HG03095 (cell line): ENCODE results near the gene CST3.

ENCODE experiments used
- ATAC-seq: cut with Tn5 transposase; IDR thresholded peaks from one replicate; pipeline ENCODE4 v1.9.1; 2021; ENCODE audit warnings: moderate library complexity; ENCODE audit not compliant: unreplicated experiment

Gene CST3

DNA sequence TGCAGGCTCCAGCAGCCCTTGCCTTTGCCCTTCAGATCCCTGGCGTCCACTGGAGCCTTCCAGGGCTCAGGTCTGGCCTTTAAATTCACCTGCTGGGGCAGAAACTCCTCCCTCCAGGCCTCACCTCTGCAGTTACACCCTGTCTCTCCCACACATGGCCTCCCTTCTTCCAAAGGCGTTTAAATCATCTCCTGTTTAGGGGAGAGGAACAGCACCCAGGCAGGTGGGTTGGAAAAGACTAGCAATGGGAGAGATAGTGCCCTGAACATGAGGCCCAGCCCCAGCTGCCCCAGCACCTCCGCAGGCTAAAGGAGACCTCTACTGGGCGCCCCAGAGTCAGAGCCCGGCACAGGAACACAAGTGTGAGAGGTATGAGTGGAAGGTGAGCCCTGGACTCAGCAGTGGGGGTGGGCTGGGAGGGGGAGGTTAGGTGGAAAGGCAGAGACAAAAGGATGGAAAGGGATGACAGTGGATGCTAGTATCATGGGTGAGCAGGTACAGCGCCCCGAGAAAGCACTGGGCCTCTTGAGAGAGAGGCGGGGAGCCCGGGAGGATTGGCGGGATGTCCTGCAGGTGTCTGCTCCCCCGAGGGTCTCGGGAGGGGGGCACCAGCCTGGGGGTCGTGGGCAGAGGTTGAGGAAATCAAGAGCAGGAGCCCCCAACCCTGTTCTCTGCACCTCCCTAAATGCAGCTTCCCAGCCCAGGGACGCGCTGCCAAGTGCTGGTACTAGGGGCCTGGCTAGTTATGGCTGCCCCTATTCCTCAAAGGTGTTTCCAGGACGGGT lies 31.7 kb downstream of the CST3 start, which contains the start of gene CST9:
Gene CST9 (minus strand): TSS at position 51 of the 785 bp plus-strand sequence. CDS start 53 bp downstream, outside the sequence.
- ATAC-seq: no peak

DNA sequence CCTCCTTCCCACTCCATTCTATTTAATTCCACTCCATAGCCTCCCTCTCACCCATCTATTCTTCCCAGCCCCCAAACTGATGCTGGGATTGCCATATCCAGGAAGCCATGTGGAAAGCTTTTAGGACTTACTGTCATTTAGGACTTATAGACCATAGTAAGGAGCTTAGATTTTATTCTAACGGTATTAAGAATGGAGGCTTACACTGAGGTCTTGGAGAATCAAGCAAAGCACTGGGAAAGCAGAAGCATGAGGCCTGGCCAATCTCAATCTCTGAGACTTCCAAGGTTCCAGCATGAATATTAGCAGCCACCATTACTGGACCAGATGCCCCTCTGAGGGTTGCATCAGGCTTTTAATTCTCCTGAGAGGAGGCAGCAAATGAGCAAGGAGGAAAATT lies 33.4 kb downstream of the CST3 start:
- no peak for ATAC-seq

DNA sequence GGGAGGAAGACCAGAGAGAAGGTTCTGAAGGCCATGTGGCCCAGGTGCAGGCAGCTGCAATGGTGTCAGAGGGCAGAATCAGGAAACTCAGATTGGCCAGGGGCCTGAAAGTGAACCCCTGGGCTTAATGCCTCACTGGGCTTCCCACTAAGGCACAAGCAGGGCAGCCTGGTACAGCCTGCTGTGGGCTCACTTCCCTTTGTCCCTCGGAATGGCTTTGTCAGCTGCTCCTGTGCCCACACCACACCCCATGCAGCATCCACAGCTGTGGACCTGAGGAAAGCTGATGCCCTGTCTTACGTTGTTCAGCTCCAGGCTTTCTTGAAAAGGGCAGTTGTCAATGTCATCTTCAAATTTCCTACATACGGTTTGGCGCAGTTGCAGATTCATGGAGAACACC lies 34.4 kb downstream of the CST3 start:
- ATAC-seq: no peak

- no peak for ATAC-seq
Observed at GRCh38 chr20:23602699-23603098, 35.1 kb downstream of the CST3 start.

GRCh38 chr20:23602241-23602640 lies 35.5 kb downstream of the CST3 start:
- no peak for ATAC-seq

DNA sequence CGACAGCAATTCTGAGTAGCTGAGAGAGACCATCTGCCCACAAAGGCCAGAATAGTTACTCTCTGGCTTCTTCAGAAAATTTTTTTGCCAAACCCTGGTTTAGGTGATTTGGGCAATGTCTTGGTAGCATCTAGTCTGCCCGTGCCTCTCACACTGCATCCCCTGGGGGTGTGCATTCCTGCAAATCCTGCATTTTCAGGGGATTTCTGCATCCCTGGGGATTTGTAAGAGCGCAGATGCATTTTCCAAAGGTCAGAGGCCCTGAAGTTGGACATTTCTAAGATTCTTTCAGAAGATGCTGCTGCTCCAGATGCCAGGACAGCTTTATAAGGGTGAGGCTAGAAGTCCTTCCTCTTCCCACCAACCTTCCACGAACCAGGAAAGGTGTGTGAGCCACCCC lies 36.0 kb downstream of the CST3 start:
- no peak for ATAC-seq

GRCh38 chr20:23598481-23598880 lies 39.3 kb downstream of the CST3 start:
- ATAC-seq: no peak

GRCh38 chr20:23596579-23597250 lies 41.0 kb downstream of the CST3 start:
- no peak for ATAC-seq

GRCh38 chr20:23595941-23596340 lies 41.8 kb downstream of the CST3 start:
- no peak for ATAC-seq

DNA sequence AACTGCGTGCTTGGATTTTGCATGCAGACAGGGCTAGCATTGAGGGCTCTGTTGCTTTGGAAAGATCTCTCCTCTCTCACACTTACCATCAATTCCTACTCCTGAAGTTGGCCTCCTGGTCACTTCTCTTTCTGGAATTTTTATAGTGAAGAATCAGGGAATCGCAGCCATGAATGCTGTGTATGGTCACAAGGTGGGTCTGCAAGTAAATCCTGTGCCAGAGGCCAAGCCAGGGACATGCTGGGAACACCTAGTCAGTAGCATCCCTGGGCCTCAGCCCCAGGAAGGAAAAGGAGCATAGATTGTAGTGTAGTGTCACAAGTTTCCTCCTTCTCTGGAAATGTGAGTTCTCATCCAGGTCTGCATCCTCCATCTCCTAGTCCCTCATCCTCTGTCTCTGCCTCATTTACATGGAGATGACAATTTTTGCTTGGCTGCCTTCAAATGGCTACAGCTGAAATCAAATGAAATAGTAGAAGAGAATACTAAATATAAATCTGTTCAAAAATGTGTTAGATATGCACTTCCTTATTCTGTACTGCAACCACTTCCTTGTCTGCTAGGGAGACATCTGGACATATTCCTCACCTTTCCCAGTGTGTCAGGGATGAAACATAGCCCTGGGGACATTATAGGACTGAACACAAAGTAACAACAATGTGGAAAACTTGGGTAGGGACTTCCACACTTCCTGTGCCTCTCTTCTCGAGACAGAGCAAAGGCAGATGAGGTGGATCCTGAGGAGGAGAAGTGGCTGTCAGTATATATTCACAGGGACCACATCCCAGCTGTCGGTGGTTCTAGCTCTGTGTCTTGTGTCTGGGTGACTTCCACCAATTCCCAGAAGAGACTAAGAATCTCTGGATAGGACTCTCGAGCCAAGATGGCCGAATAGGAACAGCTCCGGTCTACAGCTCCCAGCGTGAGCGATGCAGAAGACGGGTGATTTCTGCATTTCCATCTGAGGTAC lies 49.0 kb downstream of the CST3 start:
- no peak for ATAC-seq

GRCh38 chr20:23587631-23588030 lies 50.1 kb downstream of the CST3 start:
- no peak for ATAC-seq

GRCh38 chr20:23586735-23587525 lies 50.8 kb downstream of the CST3 start:
- ATAC-seq: no peak

- no peak for ATAC-seq
Observed at GRCh38 chr20:23585808-23586734, 51.7 kb downstream of the CST3 start.

DNA sequence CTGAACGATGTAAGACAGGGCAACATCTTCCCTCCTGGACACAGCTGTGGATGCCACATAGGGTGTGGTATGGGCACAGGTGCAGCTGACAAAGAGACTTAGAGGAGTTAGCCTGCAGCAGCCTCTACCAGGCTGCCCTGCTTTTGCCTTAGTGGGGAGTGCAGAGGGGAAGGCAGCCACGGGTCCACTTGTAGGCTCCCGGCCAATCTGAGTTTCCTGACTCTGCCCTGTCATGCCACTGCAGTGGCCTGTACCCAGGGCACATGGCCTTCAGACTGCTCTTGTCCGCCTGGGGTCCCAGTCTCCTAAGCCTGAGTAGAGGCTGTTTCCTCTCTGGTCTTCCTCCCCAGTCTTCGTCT lies 52.3 kb downstream of the CST3 start:
- ATAC-seq: no peak

DNA sequence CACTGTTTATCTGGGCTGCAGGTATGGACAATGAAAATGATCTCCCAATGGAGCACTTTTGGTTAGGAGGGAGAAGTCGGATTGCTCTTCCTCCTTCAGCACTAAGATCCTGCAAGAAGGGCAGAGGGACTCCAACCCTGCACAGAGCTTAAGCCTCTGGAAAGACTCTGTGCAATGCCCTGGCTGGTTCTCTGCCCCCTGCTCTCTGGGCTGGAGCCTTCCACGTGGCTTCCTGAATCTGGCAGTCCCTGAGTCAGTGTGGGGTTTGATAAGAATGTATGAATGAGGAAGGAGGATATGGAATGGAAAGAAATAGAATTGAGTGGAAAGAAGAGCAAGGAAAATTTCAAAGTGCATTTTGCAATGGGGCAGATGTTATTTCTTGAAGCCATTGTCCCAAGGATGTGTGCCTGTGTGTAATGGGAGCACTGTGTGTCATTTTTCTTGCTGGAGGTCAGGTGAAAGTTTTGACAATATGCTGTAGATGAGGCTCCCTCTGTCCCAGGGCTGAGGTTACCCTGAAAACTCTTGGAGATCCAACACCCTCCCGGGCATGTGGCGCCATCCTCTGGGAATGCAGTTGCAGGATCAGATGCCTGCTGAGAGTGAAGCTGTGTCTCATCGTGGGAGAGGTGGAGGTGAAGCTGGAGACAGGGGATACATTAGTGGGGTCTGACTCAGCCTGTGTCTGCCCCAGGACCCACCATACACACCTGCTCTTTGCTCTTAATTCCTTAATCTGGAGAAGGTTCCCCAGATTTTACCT lies 53.1 kb downstream of the CST3 start:
- no peak for ATAC-seq
